GM12892 (cell line): Measurements from ENCODE around the gene ADSS1.

ENCODE experiments used
- POLR2A ChIP-seq: IDR thresholded peaks from 2 replicates; pipeline ENCODE4 v1.6.1; 2011; ENCODE audit warnings: low read depth, low read length, control low read depth
- POLR2AphosphoS5 ChIP-seq: IDR thresholded peaks from 2 replicates; pipeline ENCODE4 v1.6.1; 2011; ENCODE audit warnings: low read depth, low read length, control low read depth
- TAF1 ChIP-seq: IDR thresholded peaks from 2 replicates; pipeline ENCODE4 v1.6.1; 2011; ENCODE audit warnings: low read depth, mild to moderate bottlenecking, control low read depth, low read length, borderline replicate concordance

DNA sequence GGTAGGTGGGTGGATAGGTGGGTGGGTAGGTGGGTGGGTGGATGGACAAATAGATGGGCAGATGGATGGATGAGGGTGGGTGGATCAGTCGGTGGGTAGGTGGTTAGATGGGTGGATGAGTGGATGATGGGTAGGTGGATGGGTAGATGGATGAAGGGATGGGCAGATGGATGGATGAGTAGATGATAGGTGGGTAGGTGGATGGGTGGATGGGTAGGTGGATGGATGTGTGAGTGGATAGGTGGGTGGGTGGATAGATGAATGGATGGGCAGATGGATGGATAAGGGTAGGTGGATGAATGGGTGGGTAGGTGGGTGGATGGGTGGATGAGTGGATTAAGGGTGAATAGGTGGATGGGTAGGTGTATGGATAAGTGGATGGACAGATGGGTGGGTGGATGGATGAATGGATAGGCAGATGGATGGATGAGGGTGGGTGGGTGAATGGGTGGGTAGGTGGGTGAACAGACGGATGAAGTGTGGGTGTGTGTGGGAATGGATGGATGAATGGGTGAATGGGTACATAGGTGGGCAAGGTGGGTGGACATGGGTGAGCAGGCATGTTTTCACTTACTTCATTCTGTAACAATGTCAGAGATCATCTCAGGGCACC is 37.9 kb upstream of the ADSS1 start:
- TF ChIP-seq POLR2A = no peak
- no peak for TF ChIP-seq TAF1
- TF ChIP-seq POLR2AphosphoS5 = no peak
